SHP77 (cell line): ENCODE results near the gene BMP4.
"Not testable (repeated sequence)": the region's sequence is repeated elsewhere in the genome, so short reads cannot be mapped to it uniquely, and the experiment has no call there.

Source experiments
- DNase-seq, 2 experiments: peaks; one replicate each; lab custom pipeline; 2025; lab: John Stamatoyannopoulos, UW

The BMP4 gene

DNA sequence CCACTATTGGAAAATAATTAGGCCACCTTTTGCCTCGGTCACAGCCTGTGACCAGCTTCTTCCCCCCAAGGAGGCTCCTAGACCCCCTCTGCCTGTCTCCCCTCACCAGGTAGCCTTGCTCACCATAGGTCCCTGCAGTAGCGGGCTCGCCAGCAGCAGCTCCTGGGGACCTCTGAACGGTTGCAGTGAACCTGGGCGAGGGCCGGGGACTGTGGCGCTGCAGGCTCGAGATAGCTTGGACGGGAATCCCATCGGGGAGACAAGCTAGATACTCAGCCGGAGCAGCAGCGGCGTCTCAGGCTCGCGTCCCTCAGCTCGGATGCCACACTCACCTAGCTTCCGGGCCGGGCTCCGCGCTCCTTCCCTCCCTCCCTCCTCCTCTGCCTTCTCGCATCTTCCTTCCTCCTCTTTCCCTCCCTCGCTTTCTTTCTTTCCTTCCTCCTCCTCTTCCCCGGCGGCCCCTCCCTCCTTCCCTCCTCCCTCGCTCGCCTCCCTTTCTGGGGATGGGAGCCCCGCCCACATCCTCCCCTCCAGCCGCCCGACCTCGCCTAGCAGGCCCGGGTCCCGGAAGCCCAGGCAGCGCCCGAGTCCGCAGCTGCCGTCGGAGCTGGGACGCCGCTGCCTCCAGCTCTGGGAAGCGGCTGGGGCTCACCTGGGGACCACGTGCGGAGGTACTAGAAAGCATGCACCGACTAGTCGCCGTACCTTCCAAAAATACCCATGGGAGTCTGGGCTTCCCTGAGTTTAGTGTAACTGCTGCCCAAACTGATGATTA is at the start of gene BMP4:
Gene BMP4 (minus strand): TSS at position 399 of the 775 bp plus-strand sequence. CDS start 4,603 bp downstream, outside the sequence.
- DNase-seq, result no peak

DNA sequence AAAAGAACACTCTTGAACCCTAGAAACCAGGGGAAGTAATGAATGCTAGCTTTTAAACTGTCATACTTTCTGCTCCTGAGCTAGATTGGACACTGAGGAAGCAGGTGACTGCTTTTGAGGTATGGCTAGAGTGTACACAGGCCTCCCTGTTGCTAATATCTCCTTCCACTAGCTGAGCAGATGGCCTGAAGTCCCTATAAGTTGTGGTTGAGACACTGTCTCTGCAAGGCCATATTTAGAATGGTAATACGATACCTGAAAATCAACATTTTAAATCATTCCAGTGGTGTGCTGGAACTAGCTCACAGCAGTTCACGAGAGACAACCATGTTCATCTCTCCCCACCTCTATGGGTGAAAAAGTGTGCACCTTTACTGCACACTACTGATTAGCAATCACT is 46.4 kb upstream of the BMP4 start:
- peak in 1 of 2 experiments; percentile 8 for DNase-seq

GRCh38 chr14:54002653-54003052 is 46.0 kb upstream of the BMP4 start:
- no peak for DNase-seq

- DNase-seq, result no peak
Observed at GRCh38 chr14:54001189-54001878, 44.7 kb upstream of the BMP4 start.

GRCh38 chr14:54000341-54000811 is 43.8 kb upstream of the BMP4 start:
- no peak for DNase-seq

DNA sequence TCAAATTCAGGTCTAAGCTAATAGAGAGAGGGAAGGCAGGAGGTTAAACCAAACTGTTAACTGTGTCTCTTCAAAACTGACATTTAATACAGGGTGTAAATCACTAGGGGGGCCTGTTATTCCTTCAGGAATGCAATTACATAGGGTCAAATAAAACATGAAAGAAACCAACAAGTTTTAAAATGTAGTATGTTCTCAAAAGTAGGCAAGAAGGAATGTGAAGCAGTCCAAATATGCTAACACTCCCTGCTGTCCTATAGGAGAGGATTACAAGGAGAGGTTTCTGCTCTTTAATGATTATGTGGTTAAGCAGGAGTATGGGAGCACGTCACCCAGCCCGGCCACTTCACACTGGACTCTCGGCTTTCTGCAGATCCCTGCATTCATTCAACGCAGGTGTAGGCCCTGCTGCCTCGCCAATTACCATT is 42.5 kb upstream of the BMP4 start:
- no peak for DNase-seq

- no peak for DNase-seq
Observed at GRCh38 chr14:53996041-53996440, 39.4 kb upstream of the BMP4 start.

DNA sequence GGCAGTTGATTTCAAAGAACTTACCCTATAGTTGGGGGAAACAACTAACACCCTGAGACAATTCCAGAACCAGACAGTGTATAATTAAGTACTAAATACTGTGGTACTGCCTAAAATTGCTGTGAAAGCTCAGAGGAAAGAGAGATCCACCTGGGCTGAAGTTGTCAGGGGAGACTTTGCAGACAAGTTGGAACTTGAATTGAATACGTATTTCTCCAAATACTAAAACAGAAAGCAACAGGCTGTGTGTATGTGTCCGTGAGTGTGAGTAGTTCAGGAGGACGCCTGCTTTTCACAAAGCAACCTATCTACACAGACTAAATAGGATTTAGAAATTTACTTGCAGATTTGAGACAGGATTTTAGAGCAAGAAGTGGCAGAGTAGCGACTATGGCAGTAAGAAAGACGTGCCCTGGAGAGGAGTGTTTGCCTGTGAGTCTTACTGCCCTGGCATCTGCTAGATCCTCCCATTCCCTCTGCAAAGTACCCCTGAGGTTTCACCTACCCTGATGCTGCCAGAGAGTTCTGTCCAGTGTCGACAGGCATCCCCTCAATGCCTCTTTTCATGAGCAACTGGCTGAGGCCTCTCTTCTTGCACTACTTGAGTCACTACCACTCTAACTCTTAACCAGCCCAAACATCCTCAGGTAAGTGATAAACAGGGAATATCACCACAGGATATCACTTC is 37.4 kb upstream of the BMP4 start:
- no peak for DNase-seq

- DNase-seq, result no peak
Observed at GRCh38 chr14:53990978-53991377, 34.4 kb upstream of the BMP4 start.

DNA sequence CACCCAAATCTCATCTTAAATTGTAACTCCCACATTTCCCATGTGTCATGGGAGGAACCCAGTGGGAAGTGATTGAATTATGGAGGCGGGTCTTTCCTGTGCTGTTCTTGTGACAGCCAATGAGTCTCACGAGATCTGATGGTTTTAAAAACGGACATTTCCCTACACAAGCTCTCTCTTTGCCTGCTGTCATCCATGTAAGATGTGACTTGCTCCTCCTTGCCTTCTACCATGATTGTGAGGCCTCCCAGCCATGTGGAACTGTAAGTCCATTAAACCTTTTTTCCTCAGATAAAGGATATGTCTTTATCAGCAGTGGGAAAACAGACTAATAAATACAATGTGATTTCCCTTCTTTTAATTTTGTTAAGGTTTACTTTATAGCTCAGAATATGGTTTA is 30.1 kb upstream of the BMP4 start:
- DNase-seq, result not testable (repeated sequence)

DNA sequence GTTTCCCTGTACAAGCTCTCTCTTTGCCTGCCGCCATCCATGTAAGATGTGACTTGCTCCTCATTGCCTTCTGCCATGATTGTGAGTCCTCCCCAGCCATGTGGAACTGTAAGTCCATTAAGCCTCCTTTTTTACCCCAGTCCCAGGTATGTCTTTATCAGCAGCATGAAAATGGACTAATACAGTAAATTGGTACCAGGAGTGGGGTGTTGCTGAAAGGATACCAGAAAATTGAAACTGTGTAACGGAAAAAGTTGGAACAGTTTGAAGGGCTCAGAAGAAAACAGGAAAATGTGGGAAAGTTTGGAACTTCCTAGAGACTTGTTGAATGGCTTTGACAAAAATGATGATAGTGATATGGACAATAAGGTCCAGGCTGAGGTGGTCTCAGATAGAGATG is 28.3 kb upstream of the BMP4 start:
- DNase-seq, result not testable (repeated sequence)

DNA sequence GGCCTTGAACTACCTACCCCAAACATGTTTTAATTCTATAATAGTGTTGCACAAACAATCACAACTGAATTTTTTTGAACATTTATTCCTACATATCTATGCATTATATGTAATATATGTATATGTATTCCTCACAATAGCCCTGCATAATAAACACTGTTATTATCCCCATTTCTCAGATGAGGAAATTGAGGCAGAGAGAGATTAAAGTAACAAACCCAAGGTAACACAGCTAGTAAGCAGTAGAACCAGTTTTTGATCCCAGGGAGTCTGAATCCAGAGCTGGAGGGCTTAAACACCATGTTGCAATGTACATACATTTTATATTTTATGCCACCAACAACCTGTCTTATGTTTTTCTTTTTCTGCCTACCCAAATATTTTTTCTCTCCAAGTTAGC is 26.5 kb upstream of the BMP4 start:
- no peak for DNase-seq

- no peak for DNase-seq
Observed at GRCh38 chr14:53982546-53982945, 25.9 kb upstream of the BMP4 start.

- no peak for DNase-seq
Observed at GRCh38 chr14:53979747-53980642, 23.4 kb upstream of the BMP4 start.

GRCh38 chr14:53979113-53979681 is 22.6 kb upstream of the BMP4 start:
- DNase-seq, result no peak

GRCh38 chr14:53978194-53978593 is 21.6 kb upstream of the BMP4 start:
- no peak for DNase-seq

DNA sequence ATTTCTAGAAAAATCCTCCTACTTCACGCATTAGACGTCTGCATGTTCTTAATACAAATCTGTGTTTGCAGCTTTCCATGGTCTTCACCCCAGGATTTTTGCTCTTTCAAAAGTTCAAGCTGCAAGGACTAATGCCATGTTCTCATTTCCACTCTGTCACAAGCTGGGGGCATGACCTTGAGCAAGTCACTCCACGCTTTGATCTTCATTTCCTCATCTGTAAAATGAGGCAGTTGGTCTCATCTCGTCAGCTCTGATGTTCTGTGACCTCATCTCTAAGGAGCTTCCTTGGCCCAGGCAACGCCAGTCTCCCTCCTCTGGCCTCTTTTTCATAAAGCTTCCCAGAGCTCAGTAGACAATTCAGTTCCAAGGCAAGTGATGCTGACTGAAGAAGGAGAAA is 18.8 kb upstream of the BMP4 start:
- no peak for DNase-seq

GRCh38 chr14:53971521-53971920 is 14.9 kb upstream of the BMP4 start:
- DNase-seq, result no peak

DNA sequence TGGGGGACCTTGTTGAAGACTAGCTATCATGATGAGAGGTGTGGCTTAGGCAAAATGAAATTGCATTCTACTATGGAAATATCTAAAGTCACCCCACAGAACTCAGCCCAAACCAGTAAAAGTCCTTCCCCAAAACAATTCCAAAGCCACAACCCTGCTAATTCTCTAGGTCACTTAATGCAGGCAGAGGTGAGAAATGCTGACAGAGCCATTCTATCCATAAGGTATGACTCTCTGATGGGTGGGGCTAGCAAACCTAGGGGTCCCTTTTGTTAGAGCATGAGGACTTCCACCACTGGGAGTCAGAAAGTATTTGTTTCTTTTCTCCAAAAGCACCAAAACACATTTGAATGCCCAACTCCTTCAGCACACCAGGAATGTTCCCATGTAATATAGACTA is 12.7 kb upstream of the BMP4 start:
- DNase-seq, result no peak

GRCh38 chr14:53968726-53969125 is 12.1 kb upstream of the BMP4 start:
- no peak for DNase-seq

GRCh38 chr14:53967606-53968005 is 11.0 kb upstream of the BMP4 start:
- no peak for DNase-seq
